HG03095 (cell line): ENCODE measurements around the gene RPL37.
"Not testable (repeated sequence)": the region's sequence is repeated elsewhere in the genome, so short reads cannot be mapped to it uniquely, and the experiment has no call there.

Experiments used
- ATAC-seq: cut with Tn5 transposase; IDR thresholded peaks from one replicate; pipeline ENCODE4 v1.9.1; 2021; ENCODE audit warnings: moderate library complexity; ENCODE audit not compliant: unreplicated experiment

Gene RPL37

DNA sequence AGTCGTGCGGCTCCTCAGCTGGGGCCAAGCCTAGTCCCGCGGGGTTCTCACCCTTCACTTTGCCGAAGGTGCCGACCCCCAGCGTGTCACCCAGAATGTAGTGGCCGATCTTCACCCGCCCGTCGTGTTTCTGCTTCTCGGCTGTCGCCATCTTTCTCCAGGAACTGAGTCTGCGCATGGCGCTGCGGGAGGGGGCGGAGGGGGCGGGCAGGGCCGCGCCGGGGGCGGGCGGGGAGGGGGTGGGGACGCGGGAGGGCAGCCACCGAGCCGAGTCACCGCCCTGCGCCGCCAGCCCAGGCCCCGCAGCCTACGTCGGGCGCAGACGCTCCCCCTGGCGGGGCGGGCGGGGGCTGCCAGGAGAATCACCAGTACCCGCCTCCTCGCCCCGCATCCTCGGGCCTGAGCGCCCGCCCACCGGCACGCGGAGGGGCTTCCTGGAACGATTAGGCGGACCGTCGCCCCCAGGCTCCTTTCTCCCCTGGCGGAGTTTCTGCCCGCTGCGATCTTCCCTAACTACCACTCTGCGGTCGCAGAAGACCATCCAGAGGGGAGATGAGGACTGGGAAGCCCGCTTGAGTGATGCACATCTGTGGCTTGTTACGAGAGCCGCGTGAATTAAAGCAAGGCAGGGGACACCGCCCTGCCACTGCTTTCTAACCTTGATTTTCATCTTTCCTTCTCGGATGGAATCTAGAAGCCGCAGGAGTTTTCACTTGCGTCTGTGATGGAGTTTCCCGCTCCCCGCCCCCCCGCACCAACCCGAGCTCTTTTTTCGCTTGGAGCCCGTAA is 36.8 kb downstream of the RPL37 start, which contains the start of gene PRKAA1:
Gene PRKAA1 (minus strand): TSS at position 363 of the 789 bp plus-strand sequence. CDS start 185 bp downstream, at position 178.
- peak; percentile 94 for ATAC-seq

DNA sequence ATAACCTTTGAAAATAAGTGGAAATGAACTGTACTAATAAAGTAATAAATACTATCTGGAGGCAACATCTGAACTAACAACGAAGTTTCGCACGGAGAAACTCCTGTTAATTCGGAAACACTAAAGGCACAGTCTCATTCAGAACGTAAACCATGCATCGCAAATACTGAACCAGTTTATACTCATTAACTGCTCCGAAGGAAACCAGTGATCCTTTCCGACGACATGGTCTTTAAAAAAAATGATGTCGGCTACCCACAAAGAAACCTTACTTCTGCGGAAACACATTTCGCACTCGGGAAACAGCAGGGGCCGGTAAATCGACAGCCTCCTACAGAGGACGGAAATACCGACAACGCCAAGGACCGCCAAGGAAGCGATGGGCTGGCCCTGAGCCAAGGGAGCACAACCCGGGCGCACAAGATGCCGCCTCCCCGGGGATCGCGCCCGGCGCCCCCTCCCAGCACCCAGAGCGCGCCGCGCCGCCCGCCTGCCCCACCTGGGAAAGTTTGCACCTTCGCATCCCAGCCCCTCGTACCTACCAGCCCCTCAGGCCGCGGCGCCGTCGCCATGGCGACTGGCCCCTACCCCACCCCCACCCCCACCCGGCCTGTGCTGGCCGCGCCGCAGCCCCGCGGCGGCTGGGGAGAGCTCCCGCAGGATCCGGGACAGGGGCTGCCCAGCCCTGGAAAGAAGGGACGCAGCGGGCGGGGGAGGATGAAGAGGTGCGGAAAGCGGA is 37.6 kb downstream of the RPL37 start:
- ATAC-seq: peak; percentile 38

DNA sequence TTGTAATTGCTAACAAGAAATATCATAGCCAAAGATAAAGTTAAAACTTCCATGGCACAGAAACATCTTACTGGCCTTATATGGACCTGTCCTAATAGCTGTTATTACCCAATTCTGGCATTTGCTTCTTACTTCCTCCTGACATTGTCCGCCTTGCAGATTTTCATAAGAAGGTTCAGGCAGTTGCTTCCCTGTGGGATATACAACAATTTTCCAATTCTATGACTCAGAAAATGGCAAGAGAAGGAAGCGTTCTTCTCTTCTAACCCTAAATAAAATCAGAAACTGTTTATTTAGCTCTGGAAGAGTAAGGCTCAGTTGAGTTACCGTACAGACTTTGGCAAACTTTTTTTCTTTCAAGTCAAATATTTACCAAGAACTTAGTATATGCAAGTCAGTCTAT is 38.5 kb downstream of the RPL37 start:
- no peak for ATAC-seq

DNA sequence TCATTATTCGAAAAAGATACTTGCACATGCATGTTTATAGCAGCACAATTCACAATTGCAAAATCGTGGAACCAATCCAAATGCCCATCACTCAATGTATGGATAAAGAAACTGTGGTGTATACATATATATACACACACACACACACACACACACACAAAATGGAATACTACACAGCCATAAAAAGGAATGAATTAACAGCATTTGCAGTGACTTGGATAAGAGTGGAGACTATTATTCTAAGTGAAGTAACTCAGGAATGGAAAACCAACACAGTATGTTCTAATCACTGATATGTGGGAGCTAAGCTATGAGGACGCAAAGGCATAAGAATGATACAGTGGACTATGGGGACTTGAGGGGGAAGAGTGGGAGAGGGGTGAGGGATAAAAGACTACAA is 40.1 kb downstream of the RPL37 start:
- ATAC-seq: not testable (repeated sequence)

DNA sequence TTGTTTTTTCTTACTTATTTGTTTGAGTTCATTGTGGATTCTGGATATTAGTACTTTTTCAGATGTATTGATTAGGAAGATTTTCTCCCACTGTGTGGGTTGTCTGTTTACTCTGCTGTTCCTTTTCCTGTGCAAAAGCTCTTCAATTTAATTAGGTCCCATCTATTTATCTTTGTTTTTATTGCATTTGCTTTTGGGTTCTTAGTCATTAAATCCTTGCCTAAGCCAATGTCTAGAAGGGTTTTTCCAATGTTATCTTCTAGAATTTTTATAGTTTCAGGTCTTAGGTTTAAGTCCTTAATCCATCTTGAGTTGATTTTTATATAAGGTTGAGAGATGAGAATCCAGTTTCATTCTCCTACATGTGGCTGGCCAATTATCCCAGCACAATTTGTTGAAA is 40.7 kb downstream of the RPL37 start:
- ATAC-seq: not testable (repeated sequence)

DNA sequence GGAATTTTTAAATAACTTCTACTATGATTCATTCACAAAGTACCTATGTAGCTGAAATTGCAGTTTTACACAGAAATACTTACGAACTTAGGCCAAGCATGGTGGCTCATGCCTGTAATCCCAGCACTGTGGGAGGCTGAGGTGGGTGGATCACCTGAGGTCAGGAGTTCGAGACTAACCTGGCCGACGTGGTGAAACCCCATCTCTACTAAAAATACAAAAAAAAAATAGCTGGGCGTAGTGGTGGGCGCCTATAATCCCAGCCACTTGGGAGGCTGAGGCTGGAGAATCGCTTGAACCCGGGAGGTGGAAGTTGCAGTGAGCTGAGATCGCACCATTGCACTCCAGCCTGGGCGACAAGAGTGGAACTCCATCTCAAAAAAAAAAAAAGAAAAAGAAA is 42.3 kb downstream of the RPL37 start:
- not testable (repeated sequence) for ATAC-seq

DNA sequence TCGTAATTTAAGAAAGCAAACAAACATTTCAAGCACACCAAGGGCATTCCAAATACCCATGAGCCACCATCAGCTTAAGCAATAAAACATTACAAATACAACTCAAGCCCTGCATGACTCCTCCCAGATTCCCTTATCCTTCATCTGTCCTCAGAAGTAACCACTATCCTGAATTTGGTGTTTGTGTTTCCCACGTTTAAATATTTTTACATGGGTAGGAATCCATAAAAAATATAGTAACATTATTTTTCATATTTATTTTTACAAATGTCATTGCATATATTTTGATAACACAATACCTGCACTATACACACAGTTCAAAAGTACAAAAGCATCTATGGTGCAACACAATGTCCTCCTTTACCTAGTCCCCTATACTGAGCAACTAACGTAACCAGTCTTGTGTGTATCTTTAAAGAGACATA is 43.3 kb downstream of the RPL37 start:
- ATAC-seq: no peak

DNA sequence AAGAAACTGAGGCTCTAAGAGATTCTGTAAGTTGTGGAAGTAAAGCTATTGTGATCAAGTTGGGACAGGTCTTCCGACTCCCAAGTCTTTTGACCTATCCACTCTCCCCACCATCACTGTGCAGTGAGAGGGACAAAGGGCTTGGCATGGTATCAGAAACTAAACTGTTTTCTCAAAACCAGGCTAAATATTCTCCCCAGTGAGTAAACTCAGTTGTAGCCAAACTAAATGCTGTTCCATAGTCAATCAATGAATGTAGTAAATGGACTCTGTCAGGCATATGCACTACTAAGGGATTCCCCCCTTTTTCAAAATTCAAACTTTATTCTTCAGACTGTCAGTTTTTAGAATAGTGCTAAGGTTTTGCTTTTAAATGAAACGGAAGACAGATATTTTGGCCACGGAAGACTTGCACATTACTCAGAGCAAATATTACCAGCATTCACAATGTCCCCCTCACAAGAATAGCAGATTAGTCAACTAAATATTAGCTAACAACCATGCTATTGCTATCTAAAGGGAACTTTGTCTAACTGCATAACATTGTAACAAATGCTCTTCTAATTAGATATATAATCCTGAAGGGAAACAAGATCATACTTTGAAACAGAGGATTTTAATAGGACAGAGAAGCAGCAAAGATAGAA is 44.0 kb downstream of the RPL37 start:
- no peak for ATAC-seq

DNA sequence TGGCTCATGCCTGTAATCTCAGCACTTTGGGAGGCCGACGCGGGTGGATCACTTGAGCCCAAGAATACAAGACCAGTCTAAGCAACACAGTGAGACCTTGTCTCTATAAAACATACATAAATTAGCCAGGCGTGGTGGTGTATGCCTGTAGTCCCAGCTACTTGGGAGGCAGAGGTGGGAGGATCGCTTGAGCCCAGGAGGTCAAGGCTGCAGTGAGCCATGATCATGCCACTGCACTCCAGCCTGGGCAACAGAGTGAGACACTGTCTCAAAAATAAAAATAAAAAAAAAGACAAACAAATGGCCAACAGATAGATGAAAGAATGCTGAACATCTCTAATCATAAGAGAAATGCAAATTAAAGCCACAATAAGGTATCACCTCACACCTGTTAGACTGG is 46.1 kb downstream of the RPL37 start:
- not testable (repeated sequence) for ATAC-seq

DNA sequence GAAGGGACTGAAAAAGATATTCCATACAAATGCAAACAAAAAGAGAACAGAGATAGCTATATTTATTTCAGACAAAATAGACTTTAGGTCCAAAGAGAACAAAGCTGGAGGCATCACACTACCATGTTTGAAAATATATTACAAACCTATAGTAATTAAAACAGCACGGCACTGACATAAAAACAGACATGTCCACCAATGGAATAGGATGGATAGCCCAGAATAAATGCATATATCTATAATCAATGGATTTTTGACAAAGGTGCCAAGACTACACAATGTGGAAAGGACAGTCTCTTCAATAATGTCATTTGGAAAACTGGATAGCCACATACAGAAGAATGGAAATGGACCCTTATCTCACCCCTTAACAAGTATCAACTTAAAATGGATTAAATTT is 47.0 kb downstream of the RPL37 start:
- ATAC-seq: no peak

DNA sequence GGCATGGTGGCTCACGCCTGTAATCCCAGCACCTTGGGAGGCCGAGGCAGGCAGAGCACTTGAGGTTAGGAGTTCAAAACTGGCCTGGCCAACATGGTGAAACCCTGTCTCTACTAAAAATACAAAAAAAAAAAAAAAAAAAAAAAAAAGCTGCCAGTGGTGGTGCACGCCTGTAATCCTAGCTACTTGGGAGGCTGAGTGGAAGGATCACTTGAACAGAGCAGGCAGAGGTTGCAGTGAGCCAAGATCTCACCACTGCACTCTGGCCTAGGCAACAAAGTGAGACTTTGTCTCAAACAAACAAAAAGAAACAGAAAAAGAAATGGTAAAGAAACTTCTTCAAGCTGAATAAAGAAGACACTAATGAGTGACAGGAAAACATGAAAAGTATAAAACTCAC is 48.4 kb downstream of the RPL37 start:
- not testable (repeated sequence) for ATAC-seq

DNA sequence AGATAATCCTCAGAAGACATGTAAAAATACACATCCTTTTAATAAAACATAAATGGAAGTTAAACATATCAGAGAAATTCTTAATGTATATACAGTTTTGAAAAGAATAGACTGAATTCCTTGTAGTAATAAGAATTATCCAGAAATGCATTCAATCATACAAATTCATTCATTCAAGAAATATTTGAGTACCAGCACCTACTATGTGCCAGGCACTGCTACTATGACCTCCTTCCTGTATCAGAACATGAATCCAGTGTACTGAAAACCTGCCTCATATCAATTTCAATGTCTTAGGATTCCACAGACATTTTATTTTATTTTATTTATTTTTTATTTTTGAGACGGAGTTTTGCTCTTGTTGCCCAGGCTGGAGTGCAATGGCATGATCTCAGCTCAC is 50.1 kb downstream of the RPL37 start:
- no peak for ATAC-seq

DNA sequence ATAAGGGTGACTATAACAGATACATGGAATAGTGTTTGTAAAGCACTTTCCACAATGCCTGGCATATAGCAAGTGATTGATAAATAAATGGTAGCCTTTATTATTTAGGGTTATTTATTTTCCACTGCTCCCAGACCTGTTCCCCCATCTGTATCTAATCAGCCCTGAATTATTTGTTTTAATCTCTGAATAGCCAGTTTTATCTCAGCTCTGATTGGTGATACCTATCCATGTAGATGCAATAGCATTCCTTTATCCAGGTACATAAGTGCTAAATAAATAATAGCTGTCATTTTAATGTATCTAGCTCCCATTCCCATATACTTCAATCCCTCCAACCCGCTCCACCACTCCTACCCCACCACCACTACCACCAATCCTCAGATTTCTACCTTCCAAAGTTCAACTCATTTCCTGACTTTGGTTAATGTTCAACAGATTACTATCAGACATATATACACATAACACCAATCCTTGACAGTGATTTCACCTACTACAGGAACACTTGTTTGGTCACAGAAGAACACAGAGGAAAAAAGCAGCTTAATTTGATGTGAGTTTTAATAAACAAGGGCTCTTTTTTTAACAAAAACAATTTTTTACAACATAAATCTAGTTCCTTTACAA is 50.9 kb downstream of the RPL37 start:
- no peak for ATAC-seq

DNA sequence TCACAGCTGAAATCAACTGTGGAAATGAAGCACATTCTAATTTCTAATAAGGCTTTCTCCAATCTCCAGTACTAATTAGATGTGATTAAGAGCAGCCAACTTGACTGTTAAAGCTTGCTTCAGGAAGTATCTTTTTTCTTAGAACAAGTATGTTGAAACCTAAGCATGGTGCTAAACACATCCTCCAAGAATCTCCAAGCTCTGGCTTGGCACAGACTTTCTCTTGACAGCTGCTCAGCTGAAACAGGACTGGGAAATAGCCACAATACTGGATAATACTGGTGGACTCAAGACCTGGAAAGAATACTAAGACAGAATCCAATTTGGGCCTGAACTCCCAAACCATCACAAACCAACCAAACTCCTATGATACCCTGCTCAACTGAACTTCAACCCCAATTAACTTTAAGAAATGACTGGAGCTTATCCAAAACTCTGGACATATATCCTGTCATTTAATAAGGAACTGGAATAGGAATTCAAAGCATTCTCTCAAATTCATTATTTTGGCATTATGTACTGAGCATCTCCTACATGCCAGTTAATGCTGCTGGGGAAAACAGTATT is 53.1 kb downstream of the RPL37 start:
- no peak for ATAC-seq

DNA sequence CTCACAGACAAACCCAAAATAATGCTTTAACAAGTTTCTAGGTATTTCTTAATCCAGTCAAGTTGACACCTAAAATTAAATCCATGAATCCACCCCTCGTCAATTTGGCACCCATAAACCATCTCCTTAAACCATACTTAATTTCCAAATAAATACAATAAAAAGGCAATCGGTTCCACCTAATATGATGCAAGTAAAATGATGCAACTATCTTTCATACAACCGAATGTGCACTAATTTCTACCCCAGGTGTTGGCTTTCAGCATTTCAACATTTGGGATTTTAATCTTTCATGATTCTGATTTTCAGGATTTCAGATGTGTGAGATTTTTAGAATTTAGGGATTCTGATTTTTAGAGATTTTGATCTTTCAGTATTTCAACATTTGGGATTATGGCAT is 54.2 kb downstream of the RPL37 start:
- no peak for ATAC-seq

DNA sequence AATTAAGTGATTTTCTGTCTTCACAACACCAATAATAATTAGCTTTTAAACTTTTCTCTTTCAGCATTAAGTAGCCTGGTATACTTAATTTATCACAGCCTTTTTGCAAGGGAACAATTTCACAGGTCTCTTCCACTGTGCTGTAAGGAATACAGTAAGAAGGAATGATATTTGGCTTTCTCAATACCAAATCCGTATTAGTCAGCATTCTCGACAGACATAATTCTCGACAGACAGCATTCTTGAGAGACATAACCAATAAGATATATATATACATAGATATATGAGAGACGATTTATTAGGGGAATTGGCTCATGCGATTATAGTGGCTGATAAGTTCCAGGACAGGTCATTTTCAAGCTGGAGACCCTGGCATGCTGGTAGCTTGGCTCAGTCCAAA is 54.8 kb downstream of the RPL37 start:
- no peak for ATAC-seq

DNA sequence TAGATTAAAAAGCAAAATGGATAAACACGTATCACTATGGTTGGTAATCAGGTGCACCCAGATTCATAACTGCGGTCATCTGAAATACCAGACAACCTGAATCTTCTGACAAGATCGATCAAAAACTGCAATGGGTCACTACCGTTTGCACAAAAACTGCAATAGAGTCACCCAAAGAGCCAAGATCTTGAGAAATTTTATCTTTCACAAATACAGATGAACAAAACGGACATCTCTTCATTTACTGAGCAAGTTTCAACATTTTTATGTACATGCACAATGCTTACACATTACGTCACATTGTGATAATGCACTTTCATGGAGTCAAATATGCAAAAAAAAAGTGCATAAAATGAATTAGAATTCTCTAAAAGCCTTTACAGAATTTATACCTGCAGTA is 55.5 kb downstream of the RPL37 start:
- ATAC-seq: no peak

DNA sequence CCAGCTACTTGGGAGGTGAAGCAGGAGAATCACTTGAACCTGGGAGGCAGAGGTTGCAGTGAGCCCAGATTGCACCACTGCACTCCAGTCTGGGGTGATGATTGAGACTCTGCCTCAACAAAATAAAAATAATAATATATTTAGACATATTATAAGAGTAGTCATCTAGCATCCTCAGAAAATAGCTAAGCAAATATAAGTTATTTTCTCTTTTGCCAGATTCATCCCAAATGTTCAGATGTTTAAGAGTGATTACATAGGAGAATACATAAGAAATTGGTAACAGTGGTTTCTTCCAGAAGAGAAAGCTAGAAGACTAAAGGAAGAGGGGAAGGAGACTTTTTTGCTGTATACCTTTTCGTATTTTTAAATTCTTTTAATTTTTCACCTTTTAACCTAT is 56.9 kb downstream of the RPL37 start:
- no peak for ATAC-seq

DNA sequence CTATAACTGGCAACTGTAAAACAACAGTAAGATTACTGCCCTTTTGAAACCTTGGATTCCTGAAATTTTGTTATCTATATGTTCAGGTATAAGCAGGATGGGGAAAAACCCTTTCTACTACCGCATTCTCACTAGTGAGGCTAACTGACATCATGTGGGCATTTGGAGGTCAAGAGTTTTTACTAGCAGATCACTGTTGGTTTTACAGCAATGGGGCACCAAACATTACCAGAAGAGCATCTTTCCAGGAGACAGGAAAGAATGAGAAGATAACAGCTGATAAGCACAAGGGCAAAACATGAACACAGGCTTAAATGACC is 58.4 kb downstream of the RPL37 start:
- no peak for ATAC-seq

DNA sequence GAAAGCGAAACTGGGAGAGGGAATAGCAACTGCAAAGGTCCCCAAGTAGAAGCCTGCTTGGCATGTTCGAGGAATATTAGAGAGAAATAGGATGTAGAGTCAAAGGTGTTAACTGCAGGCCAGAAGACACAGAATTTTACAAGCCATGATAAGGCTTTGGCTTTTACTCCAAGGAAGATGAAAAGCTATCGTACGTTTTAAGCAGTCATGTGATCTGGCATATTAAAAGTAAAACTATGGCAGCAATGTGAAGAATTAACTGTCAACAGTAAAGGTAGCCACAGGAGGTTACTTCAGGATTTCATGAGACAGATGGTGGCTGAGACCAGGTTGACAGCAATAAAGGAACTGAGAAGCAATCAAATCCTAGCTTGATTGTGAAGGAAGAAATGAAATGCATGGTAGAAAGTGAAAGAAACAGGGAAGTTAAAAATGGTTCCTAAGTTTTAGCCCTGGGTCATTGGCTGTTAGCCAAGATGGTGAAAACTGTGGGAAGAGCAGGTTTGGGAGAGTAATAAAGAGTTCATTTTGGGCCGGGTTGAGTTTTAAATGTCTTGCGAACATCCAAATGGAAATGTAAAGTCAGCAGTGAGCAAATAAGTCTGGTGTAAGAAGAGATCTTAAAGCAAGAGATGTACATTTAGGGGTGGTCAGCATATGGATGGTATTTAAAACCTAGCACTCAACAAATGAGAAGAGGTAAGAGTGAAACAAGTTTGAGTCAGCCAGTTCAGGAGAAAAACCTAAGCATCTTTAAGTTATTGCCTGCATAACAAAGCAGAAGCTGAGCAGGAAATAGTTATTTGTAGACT is 59.0 kb downstream of the RPL37 start:
- ATAC-seq: no peak
